ENCODE data around the gene SAG.

The SAG gene

GRCh38 chr2:233307565-233307964 is at the start of gene SAG:
SAG (plus strand) TSS chr2:233307816; CDS start chr2:233309190, 1,374 bp downstream.
- DNase-seq (ENCODE audit: low read depth) = no peak

GRCh38 chr2:233258211-233258610 is 49.4 kb upstream of the SAG start:
- no peak for DNase-seq (ENCODE audit: low read depth)

- no peak for DNase-seq (ENCODE audit: low read depth)
These were observed 47.9 kb upstream of the SAG start for GRCh38 chr2:233259730-233260129.

- no peak for DNase-seq (ENCODE audit: low read depth)
These were observed 47.0 kb upstream of the SAG start for GRCh38 chr2:233260661-233261060.

- no peak for DNase-seq (ENCODE audit: low read depth)
These were observed 45.6 kb upstream of the SAG start for GRCh38 chr2:233261819-233262555.

- no peak for DNase-seq (ENCODE audit: low read depth)
These were observed 45.1 kb upstream of the SAG start for GRCh38 chr2:233262562-233262961.

GRCh38 chr2:233263045-233263570 is 44.5 kb upstream of the SAG start:
- DNase-seq (ENCODE audit: low read depth) = no peak

GRCh38 chr2:233264667-233265066 is 42.9 kb upstream of the SAG start:
- DNase-seq (ENCODE audit: low read depth) = no peak

- no peak for DNase-seq (ENCODE audit: low read depth)
These were observed 41.7 kb upstream of the SAG start for GRCh38 chr2:233265899-233266431.

GRCh38 chr2:233266481-233266880 is 41.1 kb upstream of the SAG start:
- DNase-seq (ENCODE audit: low read depth) = no peak

- DNase-seq (ENCODE audit: low read depth) = no peak
These were observed 39.9 kb upstream of the SAG start for GRCh38 chr2:233267516-233268245.

- DNase-seq (ENCODE audit: low read depth) = no peak
These were observed 37.2 kb upstream of the SAG start for GRCh38 chr2:233270366-233270765.

- no peak for DNase-seq (ENCODE audit: low read depth)
These were observed 36.7 kb upstream of the SAG start for GRCh38 chr2:233270951-233271350.

- no peak for DNase-seq (ENCODE audit: low read depth)
These were observed 35.9 kb upstream of the SAG start for GRCh38 chr2:233271693-233272092.

- no peak for DNase-seq (ENCODE audit: low read depth)
These were observed 34.5 kb upstream of the SAG start for GRCh38 chr2:233273120-233273519.

- DNase-seq (ENCODE audit: low read depth) = no peak
These were observed 32.4 kb upstream of the SAG start for GRCh38 chr2:233275223-233275622.

GRCh38 chr2:233278921-233279320 is 28.7 kb upstream of the SAG start:
- no peak for DNase-seq (ENCODE audit: low read depth)

GRCh38 chr2:233280114-233280693 is 27.4 kb upstream of the SAG start:
- no peak for DNase-seq (ENCODE audit: low read depth)

GRCh38 chr2:233281553-233281952 is 26.1 kb upstream of the SAG start:
- DNase-seq (ENCODE audit: low read depth) = no peak

GRCh38 chr2:233281992-233282603 is 25.5 kb upstream of the SAG start:
- no peak for DNase-seq (ENCODE audit: low read depth)

GRCh38 chr2:233285921-233286320 is 21.7 kb upstream of the SAG start:
- peak; percentile 29 for DNase-seq (ENCODE audit: low read depth)

- no peak for DNase-seq (ENCODE audit: low read depth)
These were observed 19.7 kb upstream of the SAG start for GRCh38 chr2:233287871-233288270.

Data from amniotic epithelial cell (primary cell).